Endothelial cell of hepatic sinusoid (primary cell): Measurements from ENCODE around the gene HAT1.

Experiments used
- in situ Hi-C: cut with HindIII; loops from 2 replicates; pipeline ENCODE4 v1.10.0; 2017; ENCODE audit warnings: low sequenced_read_pairs

Gene HAT1

GRCh38 chr2:171913517-171913916 lies 8.7 kb upstream of the HAT1 start:
- in situ Hi-C loops: no loop called here

- in situ Hi-C loops: no loop called here
Measured at GRCh38 chr2:171919453-171919852, 2.8 kb upstream of the HAT1 start.

- in situ Hi-C loops: no loop called here
Measured at GRCh38 chr2:171921970-171922229, 361 bp upstream of the HAT1 start.

GRCh38 chr2:171923206-171923605 lies 945 bp downstream of the HAT1 start:
- in situ Hi-C loops: no loop called here

GRCh38 chr2:171924170-171924942 lies 2.1 kb downstream of the HAT1 start:
- in situ Hi-C loops: no loop called here

- in situ Hi-C loops: no loop called here
Measured at GRCh38 chr2:171930385-171930784, 8.1 kb downstream of the HAT1 start.

- in situ Hi-C loops: no loop called here
Measured at GRCh38 chr2:171939058-171939742, 16.9 kb downstream of the HAT1 start.

- in situ Hi-C loops: no loop called here
Measured at GRCh38 chr2:171939743-171940071, 17.4 kb downstream of the HAT1 start.

- in situ Hi-C loops: no loop called here
Measured at GRCh38 chr2:171941316-171941699, 19.0 kb downstream of the HAT1 start.

GRCh38 chr2:171943869-171944268 lies 21.6 kb downstream of the HAT1 start:
- in situ Hi-C loops: no loop called here

GRCh38 chr2:171952276-171952675 lies 30.0 kb downstream of the HAT1 start:
- in situ Hi-C loops: no loop called here

- in situ Hi-C loops: no loop called here
Measured at GRCh38 chr2:171952748-171953147, 30.5 kb downstream of the HAT1 start.

GRCh38 chr2:171956135-171956825 lies 34.0 kb downstream of the HAT1 start:
- in situ Hi-C loops: no loop called here

GRCh38 chr2:171957061-171957460 lies 34.8 kb downstream of the HAT1 start:
- in situ Hi-C loops: no loop called here

GRCh38 chr2:171958475-171958874 lies 36.2 kb downstream of the HAT1 start:
- in situ Hi-C loops: no loop called here

GRCh38 chr2:171959998-171960397 lies 37.7 kb downstream of the HAT1 start:
- in situ Hi-C loops: no loop called here

GRCh38 chr2:171960570-171960969 lies 38.3 kb downstream of the HAT1 start:
- in situ Hi-C loops: no loop called here

- in situ Hi-C loops: no loop called here
Measured at GRCh38 chr2:171963198-171963597, 40.9 kb downstream of the HAT1 start.

- in situ Hi-C loops: no loop called here
Measured at GRCh38 chr2:171964308-171964707, 42.0 kb downstream of the HAT1 start.

GRCh38 chr2:171965238-171965637 lies 43.0 kb downstream of the HAT1 start:
- in situ Hi-C loops: no loop called here

- in situ Hi-C loops: no loop called here
Measured at GRCh38 chr2:171965661-171966060, 43.4 kb downstream of the HAT1 start.

GRCh38 chr2:171966235-171966634 lies 44.0 kb downstream of the HAT1 start:
- in situ Hi-C loops: no loop called here
